GM18499 (cell line): ENCODE results near the gene PDE11A.
"Not testable (repeated sequence)": the region's sequence is repeated elsewhere in the genome, so short reads cannot be mapped to it uniquely, and the experiment has no call there.

Experiments used
- ATAC-seq: cut with Tn5 transposase; IDR thresholded peaks from one replicate; pipeline ENCODE4 v1.9.1; 2021; ENCODE audit warnings: moderate number of reproducible peaks; ENCODE audit not compliant: insufficient read depth, unreplicated experiment

Gene PDE11A

DNA sequence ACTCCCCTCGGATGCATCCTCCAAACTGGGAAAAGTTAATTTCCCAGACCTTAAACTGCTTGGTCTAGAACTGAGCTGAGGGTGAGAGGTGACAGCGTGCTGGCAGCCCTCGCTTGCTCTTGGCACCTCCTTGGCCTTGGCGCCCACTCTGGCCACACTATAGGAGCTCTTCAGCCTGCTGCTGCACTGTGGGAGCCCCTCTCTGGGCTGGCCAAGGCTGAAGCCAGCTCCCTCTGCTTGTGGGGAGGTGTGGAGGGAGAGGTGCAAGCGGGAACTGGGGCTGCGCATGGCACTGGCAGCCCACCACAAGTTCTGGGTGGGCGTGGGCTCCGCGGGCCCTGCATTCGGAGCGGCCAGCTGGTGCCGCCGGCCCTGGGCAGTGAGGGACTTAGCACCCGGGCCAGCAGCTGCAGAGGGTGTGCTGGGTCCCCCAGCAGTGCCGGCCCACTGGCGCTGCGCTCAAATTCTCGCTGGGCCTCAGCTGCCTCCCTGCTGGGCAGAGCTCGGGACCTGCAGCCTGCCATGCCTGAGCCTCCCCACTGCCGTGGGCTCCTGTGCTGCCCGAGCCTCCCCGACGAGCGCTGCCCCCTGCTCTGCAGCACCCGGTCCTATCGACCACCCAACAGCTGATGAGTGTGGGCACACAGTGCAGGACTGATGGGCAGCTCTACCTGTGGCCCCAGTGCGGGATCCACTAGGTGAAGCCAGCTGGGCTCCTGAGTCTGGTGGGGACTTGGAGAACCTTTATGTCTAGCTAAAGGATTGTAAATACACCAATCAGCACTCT lies 237.0 kb downstream of the PDE11A start:
- ATAC-seq, result not testable (repeated sequence)

DNA sequence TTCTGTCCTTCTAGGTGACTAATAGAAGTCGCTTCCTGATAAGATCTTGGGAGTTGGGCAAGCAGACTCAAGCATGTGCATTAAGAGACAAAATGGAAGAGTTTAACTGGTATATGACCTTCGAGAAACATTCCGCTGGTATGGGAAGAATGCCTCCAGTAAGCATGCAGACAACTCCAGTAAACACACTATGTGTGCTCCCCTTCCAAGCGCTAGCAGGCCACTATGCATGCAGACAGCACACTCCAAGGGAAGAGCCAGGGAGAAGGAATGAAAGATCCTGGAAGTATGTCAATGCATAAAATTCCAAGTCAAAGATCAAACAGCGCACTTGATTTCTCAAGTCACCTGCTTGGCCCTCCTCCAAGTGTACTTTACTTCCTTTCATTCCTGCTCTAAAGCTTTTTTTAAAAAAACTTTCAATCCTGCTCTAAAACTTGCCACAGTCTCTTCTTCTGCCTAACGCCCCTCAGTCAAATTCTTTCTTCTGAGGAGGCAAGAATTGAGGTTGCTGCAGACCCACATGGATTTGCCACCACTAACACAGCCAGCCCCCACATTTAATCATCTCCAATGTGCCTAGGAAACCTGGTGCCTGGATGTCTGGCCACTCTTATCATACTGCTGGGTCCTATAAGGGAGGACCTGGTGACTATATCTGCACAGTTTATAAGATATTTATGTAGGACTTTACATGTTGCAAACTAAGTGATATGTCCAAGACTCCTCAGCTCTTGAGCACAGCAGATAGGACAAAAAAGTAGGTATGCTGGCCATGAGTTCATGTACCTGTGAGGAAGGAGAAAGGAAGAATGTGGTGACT lies 239.8 kb downstream of the PDE11A start:
- ATAC-seq, result no peak

DNA sequence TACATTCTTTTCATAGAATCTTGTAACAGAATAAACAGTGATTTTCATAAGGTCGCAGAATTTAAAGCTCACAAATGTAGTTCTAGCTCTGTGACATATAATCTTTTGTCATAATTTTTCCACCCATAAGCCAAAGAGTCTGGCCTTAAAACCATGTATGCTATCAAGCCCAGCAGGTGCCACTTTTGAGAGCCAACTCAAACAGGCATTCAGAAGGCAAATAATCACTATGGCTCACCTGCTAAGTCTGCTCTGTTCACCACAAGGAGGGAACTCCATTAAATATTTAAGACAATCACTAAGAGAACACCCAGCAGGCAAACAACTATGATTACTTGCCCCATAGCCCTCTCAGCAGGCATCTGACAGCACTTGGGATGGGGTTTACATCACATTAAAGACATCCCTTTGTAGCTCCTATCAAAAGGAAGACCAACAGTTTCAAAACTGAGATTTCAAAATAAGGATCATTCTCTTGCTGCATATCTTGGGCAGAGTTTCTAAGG lies 241.6 kb downstream of the PDE11A start:
- ATAC-seq, result no peak

DNA sequence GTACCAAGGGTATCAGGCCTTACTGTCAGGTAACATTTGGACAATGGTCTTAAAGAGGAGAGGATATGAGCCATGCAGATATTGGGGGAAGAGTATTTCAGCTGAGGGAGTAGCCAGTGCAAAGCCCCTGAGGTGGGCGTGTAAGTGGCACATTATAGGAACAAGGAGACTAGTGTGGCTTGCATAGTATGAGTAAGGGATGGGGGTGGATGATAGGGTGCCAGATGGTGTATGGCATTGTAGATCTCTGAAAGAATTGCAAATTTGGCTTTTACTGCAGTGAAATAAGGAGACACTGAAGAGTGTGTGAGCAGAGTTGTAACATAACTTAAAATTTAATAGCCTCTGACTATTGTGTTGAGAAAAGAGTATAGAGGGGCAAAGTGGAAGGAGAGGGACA lies 244.0 kb downstream of the PDE11A start:
- no peak for ATAC-seq

DNA sequence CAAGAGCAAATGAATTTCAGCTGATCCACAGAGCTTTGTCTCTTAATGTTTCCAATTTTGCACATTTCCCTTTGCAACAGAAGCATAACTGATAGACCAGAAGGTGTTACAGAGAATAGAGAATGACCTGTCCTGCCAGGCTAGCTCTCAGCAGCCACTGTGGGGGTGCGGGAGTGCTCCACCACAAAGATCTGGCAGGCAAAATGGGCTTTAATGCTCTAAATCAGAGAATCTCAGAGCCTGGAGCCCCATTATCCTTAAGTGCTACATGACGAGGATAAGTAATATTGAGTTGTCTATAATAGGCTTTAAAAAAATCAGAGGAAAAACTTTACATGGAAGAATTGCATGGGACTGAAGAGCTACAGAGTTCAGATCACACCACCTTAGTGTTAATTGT lies 245.7 kb downstream of the PDE11A start:
- no peak for ATAC-seq

DNA sequence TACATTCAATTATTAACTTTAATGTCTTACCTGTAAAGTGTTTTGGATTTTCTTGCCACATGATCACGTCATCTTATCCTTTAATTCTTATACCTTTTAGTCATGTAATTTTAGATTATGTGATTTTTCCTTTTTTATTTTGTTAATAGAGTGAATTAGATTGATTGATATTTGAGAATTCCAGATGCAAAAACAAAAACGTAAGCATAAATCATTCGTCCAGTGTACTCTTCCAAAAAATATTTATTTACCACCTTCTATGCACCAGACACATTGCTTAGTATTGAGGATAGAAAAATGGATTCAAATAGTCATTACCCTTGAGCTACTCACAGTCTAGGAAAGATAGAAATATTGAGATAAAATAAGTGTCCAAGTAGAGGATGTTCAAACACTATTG lies 249.6 kb downstream of the PDE11A start:
- ATAC-seq, result no peak

DNA sequence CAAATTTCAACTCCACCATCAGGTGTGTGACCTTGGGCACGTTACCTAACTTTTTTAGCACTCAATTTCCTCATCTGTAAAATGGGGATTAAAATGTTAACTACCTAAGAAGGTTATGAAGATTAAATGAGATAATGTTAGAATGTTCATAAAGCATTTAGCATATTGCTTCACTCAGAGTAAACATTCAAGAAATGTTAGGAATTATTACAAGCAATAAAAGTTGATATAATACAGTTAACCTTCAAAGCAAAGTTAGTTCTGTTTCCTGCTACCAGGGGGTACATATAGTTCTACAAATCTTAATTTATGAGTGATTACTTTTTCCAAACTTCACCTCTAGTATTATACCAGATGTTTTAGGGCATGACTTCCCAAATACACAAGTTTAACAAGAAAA lies 254.2 kb downstream of the PDE11A start:
- no peak for ATAC-seq

DNA sequence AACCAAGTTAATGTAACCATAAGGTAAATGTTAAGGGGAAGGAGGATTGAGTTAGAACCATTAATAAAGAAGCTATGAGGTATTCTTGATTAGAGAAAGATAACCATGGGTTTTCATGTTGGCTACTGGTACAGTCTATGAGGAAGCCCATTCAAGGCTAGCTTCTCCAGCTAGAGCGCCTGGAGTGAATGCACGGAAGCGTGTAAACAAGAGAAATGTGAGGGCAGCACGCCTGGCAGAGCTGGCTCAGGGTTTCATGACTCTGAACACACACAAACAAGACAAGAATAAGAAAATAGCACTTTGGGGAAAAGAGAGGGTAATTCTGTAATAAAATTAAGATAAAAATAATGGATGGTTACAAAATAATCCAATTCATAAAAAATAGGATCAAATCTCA lies 255.3 kb downstream of the PDE11A start:
- no peak for ATAC-seq

DNA sequence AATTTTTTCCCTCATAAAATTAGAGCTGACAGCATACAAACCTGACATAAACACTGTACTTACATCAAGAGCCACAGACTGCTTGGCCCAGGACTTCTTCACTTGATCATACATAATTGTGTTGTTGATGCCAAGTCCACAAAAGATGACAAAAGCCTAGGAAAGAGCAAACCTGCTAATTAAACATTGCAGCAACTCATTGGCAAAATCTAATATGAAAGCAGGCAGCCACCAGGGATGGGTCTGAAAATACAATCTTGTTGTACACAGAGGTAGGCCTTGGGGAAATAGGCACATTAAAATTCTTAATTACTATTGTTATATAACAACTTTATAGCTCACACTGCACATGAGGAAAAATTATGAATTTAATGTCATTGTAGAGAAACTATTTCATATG lies 255.8 kb downstream of the PDE11A start:
- ATAC-seq, result no peak

DNA sequence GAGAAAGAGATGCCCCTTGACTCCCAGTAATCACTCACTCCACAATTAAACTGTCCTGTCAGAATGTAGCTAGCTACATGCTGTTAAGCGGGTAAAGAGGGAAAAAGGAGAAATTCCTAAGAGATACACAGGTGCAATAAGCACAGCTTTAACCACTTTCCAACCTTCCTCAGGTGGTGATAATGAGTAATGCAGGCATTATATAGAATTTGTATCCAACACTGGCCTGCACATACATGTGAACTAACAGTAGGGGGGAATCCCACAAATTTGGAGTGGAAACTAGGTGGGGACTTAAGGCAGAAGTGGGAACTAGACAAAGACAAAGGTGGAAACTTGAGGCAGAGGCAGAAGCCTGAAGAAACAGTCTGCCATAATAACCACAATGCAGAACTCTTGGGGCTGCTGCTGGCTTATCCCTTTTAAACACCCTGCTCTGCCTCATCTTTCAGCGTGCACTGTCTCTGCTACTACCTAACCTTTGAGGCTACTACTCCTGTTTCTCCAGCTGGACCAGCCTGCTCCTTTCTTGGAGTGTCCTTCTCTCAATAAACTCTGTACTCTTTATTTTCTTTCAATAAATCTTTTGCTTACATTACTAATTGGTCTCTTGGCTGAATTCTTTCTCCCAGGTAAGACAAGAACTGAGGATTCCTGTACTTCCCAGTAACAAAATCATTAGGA lies 259.7 kb downstream of the PDE11A start:
- no peak for ATAC-seq

DNA sequence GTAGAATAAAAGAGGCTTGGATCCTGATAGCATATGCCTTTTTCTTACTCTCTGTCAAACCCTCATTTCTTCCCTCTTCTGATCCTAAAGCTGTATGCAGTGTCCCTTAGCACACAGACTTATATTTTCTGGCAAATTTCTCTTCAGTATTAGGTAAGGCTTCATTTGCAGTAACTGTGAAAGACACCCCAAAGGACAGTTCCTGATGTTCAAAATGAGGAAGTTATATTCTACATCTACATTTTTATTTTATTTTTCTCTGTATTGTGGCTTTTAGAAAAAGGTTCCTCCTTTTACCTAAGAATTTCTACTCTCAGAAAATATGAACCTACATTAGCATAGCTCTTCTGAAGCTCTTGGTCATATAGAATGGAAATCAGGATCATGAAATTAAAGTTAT lies 261.7 kb downstream of the PDE11A start:
- no peak for ATAC-seq

DNA sequence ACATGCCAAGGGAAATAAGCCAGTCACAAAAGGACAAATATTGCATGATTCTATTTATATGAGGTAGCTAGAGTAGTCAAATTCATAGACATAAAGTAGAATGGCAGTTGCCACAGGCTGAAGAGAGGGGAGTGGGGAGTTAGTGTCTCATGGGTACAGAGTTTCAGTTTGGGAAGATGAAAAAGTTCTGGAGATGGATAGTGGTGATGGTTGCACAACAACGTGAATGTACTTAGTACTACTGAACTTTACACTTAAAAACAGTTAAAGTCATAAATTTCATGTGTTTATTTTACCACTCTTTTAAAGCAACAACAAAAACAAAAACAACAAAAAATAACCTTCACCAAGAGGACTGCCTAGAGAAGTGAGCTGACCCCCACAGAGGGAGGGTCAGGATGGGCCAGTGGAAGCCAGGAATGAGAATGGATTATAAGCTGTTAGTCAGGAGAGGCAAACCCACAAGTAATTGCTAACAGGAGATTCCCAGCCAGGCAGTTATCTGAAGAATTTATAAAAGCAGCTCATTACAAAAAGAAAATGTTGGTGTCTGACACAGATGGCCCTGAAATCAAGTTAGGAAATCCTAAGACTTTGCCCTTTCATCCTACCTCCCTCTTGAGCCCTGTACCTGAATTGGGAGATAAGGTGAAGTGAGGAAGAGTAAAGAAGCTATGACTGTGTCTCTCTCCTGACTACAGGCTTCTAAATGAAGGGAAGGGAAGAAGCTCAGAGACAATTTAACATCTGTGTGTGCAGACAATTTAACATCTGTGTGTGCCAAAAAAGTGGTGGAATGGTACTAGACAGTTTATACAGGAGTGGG lies 263.4 kb downstream of the PDE11A start:
- no peak for ATAC-seq

DNA sequence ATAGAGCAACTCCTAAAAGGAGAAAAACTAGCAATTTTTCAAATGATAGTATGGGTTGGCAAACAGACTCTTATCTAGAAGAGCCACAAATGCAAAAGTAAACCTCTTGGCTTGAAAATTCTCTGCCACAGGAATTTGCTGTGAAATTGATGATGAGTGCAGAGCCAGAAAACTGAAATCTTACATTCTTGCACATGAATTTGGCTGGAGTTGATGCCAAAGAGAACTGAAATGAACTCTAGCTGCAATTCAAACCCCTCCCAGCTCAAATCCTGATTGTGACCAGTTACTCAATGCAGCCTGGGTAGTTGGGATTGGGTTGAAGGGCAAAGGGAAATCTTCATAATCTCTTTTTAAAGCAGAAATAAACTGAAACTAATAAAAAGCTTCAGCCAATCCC lies 266.6 kb downstream of the PDE11A start:
- ATAC-seq, result no peak

DNA sequence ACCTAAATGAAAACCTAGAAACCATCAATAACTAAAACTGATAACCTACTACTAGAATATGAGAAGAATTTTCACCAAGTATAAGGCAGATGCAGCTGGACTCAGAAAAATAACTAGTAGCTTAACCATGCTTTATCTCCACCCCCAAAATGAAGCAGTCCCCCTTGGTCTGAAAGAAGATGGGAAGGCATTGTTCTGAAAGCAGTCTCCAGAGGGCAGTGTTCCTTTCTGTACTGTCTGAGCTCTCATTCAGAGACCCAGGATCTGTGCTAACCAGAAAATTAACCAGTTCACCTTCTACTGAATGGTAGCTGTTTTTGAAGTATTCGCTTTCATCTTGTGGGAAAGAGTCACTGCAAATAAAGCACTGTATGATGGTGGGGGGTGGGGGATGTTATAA lies 273.0 kb downstream of the PDE11A start:
- ATAC-seq, result no peak

DNA sequence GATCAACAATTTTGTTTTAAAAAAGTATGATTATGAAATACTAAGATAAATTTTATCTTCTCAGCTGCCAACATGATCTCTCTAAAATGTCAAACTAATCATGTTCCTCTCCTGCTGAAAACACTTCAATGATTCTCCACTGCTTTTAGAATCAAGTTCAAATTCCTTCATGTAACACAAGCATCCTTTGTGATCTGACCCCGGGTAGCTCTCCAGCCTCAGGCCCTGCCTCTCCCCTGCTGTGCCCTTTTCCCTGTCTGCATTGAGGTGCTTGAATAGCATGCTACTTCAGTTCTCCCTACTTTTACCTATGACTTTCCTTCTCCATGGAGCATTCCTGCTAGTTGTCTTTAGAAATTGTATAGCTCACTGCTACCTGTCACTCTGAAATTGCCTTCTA lies 274.8 kb downstream of the PDE11A start:
- no peak for ATAC-seq

DNA sequence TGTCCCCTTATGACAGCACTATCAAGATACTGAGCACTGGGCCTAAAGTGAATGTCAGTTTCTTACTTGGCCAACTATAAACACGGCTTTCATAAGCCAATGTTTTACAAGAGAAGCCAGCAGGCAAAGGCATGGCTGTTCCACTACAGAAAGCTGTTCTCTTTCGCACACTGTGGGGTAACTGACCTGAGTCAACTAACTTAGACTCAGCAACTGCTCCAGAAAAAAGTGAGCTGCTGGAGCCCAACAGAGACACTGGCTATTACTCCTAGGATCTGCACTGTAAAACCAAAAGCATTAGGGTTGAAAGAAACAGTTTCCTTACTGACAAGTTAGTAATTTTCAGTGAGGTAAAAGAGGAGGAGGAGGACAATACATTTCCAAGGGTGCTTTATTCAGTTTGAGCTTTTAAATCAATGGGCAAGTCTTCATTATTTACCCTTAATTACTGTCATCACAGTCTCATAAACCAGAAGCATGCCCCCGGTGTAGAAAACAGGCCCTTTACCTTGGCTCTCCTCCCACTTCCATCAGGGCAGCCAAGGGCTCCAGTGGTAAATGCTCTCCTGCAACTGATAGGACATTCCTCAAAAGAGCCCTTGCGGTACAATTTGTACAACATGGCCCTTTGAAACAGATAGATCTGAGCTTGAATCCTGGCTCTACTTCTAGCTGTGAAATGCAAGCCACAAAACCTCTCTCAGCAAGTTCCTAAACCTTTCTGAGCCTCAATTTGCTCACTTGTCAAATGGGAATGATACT lies 275.7 kb downstream of the PDE11A start:
- no peak for ATAC-seq

DNA sequence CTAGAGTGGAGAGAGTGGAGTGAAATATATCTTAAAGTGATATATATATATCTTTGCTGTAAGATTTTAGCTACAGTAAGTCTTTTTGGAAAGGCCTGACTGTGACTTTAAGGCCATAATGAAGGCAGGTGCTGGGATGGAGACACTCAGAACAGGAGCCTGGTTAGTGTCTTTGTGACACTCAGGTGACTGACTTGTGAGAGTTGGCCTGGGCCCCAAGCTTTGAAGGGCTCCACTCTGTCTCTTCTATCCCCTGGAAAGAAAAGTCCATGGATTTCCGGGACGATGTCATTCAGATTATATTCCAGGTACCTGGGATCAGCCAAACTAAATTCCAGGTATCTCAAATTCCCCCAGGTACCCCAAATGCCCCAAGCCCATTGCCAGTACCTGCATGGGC lies 276.6 kb downstream of the PDE11A start:
- ATAC-seq, result no peak

DNA sequence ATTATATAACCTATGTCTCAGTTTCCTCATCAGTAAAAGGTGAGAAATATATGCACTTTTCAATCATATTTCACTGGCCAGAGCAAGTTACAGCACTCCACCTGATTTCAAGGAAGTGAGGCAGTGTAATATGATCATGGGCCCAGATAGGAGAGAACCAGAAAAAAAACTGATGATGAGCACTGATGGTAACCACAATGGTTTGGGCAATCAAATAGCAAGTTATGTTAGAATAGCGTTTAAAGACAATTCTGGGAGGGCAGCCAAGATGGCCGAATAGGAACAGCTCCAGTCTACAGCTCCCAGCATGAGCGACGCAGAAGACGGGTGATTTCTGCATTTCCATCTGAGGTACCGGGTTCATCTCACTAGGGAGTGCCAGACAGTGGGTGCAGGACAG lies 287.4 kb downstream of the PDE11A start:
- not testable (repeated sequence) for ATAC-seq

DNA sequence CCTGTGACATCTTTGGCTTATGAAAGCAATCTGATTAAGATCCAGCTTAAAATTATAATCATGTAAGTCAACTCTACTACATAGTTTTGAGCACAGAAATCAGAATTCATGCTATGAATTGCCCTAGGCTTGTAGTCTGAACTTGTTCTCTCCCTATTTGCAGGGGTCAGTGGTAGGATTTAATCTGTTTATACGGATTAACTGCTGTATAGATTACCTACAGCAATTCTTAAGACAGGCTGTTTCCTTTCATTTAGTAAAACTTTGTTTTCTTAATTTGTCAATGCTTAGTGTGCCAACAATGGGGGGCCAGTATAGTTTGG lies 287.9 kb downstream of the PDE11A start:
- ATAC-seq, result no peak
